Retinal pigment epithelial cell (primary cell): ENCODE measurements around the gene TRIM66.

Experiments
- DNase-seq: peaks from one replicate; pipeline ENCODE4 v3.0.0-alpha.2; 2010; ENCODE audit warnings: low read depth
- H3K4me3 ChIP-seq: 2 replicates; pipeline ENCODE4 v1.5.1; 2011; ENCODE audit warnings: mild to moderate bottlenecking, low read length, control low read depth, moderate library complexity
- TF ChIP-seq, protein P1 (sequence below): conservative IDR thresholded peaks from 2 replicates; pipeline ENCODE4 v1.5.1; 2011; ENCODE audit warnings: low read depth, low read length, control low read depth, inconsistent platforms

The TRIM66 gene

DNA sequence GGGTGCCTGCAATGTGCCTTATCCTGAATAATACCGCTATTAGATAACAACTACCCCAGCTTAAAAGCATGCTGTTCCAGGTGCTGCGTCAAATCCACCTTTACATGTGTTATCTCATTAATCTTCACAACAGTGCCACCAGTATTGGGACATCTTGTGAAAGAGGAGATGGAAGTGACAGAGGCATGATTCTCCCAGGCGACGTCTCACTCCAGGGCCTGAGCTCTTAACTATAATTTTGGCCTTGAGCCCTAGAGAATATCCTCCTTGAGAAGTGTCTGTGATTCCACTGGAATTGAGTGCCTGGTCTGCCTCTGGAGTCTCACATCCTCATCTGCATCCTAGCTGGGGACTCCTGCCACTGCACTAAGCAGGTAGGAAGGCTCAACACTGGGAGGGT lies 43.9 kb upstream of the TRIM66 start:
- TF ChIP-seq, protein P1, sequence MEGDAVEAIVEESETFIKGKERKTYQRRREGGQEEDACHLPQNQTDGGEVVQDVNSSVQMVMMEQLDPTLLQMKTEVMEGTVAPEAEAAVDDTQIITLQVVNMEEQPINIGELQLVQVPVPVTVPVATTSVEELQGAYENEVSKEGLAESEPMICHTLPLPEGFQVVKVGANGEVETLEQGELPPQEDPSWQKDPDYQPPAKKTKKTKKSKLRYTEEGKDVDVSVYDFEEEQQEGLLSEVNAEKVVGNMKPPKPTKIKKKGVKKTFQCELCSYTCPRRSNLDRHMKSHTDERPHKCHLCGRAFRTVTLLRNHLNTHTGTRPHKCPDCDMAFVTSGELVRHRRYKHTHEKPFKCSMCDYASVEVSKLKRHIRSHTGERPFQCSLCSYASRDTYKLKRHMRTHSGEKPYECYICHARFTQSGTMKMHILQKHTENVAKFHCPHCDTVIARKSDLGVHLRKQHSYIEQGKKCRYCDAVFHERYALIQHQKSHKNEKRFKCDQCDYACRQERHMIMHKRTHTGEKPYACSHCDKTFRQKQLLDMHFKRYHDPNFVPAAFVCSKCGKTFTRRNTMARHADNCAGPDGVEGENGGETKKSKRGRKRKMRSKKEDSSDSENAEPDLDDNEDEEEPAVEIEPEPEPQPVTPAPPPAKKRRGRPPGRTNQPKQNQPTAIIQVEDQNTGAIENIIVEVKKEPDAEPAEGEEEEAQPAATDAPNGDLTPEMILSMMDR: no peak
- H3K4me3 ChIP-seq: no peak overlapping the region

DNA sequence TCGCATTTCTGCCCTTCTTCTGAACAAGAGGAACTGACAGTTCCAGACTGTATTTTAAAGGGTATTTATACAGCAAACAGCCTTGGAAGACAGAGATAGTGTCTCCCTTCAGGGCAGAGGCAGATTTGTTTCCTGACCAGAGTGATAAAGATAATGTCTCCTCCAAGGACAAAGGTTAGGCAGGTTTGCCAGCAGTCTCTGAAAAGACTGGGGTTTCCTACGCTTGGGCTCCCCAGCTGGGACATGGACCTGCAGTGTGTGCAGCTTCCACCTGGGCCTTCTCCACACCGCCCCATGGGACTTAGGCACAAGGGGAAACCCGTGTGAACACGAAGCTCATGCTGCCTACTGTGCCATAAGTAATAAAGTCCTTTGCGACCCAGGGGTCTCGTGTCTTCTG lies 42.2 kb upstream of the TRIM66 start:
- TF ChIP-seq, protein P1: no peak
- DNase-seq: no peak
- no peak overlapping the region for H3K4me3 ChIP-seq

More for the DNA sequence above, 43.9 kb upstream of the TRIM66 start:
- DNase-seq: no peak

DNA sequence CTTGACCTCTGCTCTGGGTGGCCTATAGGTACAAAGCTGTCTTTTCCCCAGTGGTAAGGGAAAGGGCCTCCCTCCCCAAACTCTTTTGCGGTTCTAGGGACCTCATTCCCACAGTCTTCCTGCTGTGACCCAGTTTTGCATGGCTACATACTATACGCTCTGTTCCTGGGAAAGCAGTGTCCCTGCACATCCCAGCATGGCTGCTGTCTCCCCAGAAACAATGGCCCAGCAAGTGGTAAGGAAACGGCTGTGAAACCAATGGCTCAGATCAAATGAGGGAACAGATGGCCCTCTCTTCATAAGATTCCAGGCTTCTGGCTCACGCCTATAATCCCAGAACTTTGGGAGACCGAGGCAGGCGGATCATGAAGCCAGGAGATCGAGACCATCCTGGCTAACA lies 41.2 kb upstream of the TRIM66 start:
- no peak for DNase-seq
- H3K4me3 ChIP-seq: no peak overlapping the region
- TF ChIP-seq, protein P1: no peak

DNA sequence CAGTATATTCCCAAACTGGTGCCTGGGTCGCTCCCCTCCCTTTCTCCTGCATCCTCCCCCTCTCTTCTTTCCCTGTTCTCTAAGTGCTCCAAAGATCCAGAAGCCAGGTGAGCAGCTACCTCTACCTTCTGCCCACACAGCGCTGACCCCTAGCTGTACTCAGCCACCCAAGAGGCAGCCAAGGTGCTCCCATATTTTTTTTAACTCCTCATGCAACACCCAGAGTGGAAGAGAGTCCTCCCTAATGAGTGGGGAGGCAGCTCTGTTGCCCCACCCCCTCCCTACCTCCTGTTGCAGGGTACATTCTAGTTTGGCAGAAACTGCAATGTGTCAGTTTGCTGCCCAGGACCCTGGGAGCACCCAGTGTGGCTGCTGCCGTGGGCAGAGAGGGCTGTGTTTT lies 40.3 kb upstream of the TRIM66 start:
- no peak for DNase-seq
- H3K4me3 ChIP-seq: no peak overlapping the region
- TF ChIP-seq, protein P1: no peak

DNA sequence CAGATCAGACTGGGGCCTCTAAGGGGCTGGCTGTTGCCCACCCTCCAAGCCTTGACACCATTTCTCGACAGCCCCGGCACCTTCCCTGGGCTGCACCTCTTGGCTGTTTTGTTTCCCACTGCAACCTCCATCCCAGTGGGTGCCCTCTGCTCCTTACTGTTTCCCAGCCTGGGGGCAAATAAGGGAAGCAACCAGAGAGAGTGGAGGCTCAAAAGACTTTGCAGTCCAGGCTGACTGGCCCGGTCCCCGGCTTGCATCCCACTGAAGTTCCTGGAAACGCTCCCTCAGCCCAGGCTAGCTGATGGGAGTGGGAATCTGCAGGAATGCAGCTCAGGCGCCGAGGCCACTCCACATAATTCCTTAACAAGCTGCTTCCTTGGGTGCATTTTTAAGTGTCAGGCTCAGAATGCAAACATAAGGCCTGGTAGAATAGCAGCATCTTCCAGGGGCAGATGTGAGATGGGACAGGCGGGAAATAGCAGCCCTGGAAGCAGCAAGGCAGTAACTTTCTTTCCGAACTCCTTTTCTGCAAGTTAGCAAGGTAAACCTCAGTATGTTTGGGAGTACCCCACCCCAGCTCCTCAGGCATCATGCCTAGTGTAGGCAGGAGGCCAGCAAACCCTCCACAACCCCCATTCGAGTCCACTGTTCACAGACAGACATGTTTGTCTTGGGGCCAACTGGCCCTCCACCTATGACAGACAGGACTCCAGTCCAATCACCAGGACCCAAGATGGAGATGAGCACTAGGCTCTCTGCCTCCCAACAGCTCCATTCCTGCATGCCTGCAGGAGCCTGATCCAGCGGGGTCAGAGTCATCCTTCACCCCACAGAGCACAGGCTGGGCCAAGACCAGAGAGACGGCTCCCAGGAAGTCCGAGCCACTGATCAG lies 39.4 kb upstream of the TRIM66 start:
- TF ChIP-seq, protein P1: no peak
- no peak for DNase-seq
- H3K4me3 ChIP-seq: no peak overlapping the region

DNA sequence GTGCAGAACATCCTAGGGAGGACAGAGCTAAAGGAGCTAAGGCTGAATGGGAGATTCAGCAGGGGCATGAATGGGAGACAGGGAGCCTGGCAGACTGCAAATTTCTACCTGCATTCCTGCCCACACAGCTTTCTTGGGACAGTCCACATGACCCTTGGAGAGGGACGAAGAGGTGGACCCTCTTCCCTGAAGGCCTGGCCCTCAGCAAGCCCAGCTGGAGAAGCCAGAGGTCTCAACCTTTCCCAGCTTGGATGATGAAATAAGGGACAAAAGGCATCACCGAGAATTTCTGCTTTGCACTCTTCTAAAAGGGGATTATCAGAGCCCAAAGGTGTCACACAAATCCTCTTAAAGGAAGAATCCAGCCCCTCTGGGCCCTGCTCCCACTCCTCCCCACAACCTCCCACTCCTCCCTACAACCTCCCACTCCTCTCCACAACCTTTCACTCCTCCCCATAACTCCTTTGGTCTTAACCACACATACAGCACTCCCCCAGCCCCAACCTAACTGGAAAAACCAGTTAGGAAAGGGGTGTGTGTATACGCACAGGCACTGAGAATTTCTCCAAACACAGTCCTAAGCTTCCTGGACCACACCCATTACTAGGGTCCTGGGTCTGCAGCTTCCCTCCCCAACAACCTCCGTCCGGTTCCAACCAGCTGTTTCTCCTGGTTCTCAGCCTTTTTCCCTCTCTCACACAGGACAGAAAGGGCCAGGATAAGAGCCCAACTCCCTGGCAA lies 38.6 kb upstream of the TRIM66 start:
- DNase-seq: no peak
- H3K4me3 ChIP-seq: no peak overlapping the region
- TF ChIP-seq, protein P1: no peak
